H1 (cell line): ENCODE results near the gene AVL9. TPM values are rescaled to one million over a fixed set of nuclear protein-coding genes. Genes with fewer than 3 reads are reported as not detected.

ENCODE experiments used
- CTCF ChIA-PET: fragments of 300-600 bp; sonication (Branson Sonifier 250); formaldehyde crosslinking; loops from one replicate; lab custom pipeline; 2021; ENCODE audit not compliant: partially characterized antibody; lab: Charles Lee
- POLR2A ChIA-PET: fragments of 300-600 bp; sonication (Branson Sonifier 250); formaldehyde crosslinking; loops from one replicate; lab custom pipeline; 2021; ENCODE audit warnings: inconsistent platforms; ENCODE audit not compliant: partially characterized antibody; lab: Charles Lee
- DNase-seq, 2 experiments: peaks; one replicate each; pipeline versions ENCODE4 v3.0.0 to v3.0.0-alpha.2; 2010 to 2022; ENCODE audit warnings: low spot score in 2 of 2, low read depth in 1 of 2, mixed read lengths in 1 of 2
- FAIRE-seq: peaks from 2 replicates; lab custom pipeline; 2011; peaks lifted over from hg19 to GRCh38; lab: Jason Lieb, UNC
- H2AFZ ChIP-seq: 2 replicates; pipeline ENCODE4 v1.8.1; 2012; ENCODE audit warnings: low read length, inconsistent platforms
- H2AK5ac ChIP-seq: 2 replicates; pipeline ENCODE4 v1.6.1; 2013; ENCODE audit warnings: low read depth, low read length
- H2BK120ac ChIP-seq: replicated peaks from 2 replicates; pipeline ENCODE3; 2013; ENCODE audit warnings: low read depth, low read length, inconsistent platforms
- H2BK12ac ChIP-seq: 2 replicates; pipeline ENCODE4 v1.6.1; 2013; ENCODE audit warnings: low read depth, low read length
- H2BK15ac ChIP-seq: 2 replicates; pipeline ENCODE4 v1.6.1; 2013; ENCODE audit warnings: low read length
- H2BK20ac ChIP-seq: 2 replicates; pipeline ENCODE4 v1.6.1; 2013; ENCODE audit warnings: low read length
- H2BK5ac ChIP-seq: 2 replicates; pipeline ENCODE4 v1.6.1; 2013; ENCODE audit warnings: low read depth, low read length
- H3K14ac ChIP-seq: 2 replicates; pipeline ENCODE4 v1.6.1; 2013; ENCODE audit warnings: inconsistent platforms; ENCODE audit not compliant: insufficient read length
- H3K18ac ChIP-seq: 2 replicates; pipeline ENCODE4 v1.6.1; 2013; ENCODE audit warnings: low read length; ENCODE audit errors: extremely low read depth
- H3K23ac ChIP-seq: 2 replicates; pipeline ENCODE4 v1.6.1; 2013; ENCODE audit warnings: inconsistent platforms; ENCODE audit not compliant: insufficient read length
- H3K23me2 ChIP-seq: 2 replicates; pipeline ENCODE4 v1.6.1; 2013; ENCODE audit warnings: low read depth, low read length
- H3K27ac ChIP-seq: 2 replicates; pipeline ENCODE4 v1.6.1; 2011; ENCODE audit warnings: low read depth, low read length, inconsistent platforms
- H3K27me3 ChIP-seq, 4 experiments: replicated peaks in 1 of 4; 1 replicate in 1 of 4; 2 replicates in 3 of 4; pipeline versions ENCODE4 v1.6.1 to v1.8.1; 2011 to 2013; ENCODE audit warnings: low read length in 3 of 4, mild to moderate bottlenecking in 3 of 4, inconsistent platforms in 2 of 4, mixed read lengths in 2 of 4, moderate library complexity in 1 of 4; ENCODE audit not compliant: control insufficient read depth in 3 of 4, insufficient read depth in 3 of 4; ENCODE audit errors: extremely low read depth in 1 of 4
- H3K36me3 ChIP-seq, 4 experiments: 2 replicates each; pipeline versions ENCODE4 v1.6.1 to v1.8.1; 2011 to 2013; ENCODE audit warnings: mild to moderate bottlenecking in 4 of 4, low read length in 3 of 4, moderate library complexity in 2 of 4, control low read depth in 1 of 4, inconsistent platforms in 1 of 4; ENCODE audit not compliant: insufficient read depth in 4 of 4, control insufficient read depth in 2 of 4
- H3K4ac ChIP-seq: replicated peaks from 2 replicates; pipeline ENCODE3; 2013; ENCODE audit warnings: low read length, low read depth, mixed read lengths, inconsistent platforms; ENCODE audit not compliant: insufficient read length
- H3K4me1 ChIP-seq, 4 experiments: replicated peaks in 1 of 4; 1 replicate in 1 of 4; 2 replicates in 3 of 4; pipeline versions ENCODE4 v1.6.1 to v1.8.1; 2011 to 2013; ENCODE audit warnings: low read length in 3 of 4, inconsistent platforms in 2 of 4, mixed read lengths in 1 of 4; ENCODE audit not compliant: insufficient read depth in 4 of 4, control insufficient read depth in 3 of 4
- H3K4me2 ChIP-seq, 2 experiments: 2 replicates each; pipeline versions ENCODE4 v1.6.1 to v1.8.1; 2011 to 2013; ENCODE audit warnings: low read depth in 2 of 2, low read length in 2 of 2, control low read depth in 1 of 2, inconsistent platforms in 1 of 2, mild to moderate bottlenecking in 1 of 2; ENCODE audit not compliant: insufficient read depth in 1 of 2
- H3K4me3 ChIP-seq, 4 experiments: fragments of 200-600, 300-600 bp in 1 of 4; sonication (generic), shearing (Covaris generic), sonication (Bioruptor Twin) in 1 of 4; 2 replicates each; pipeline versions ENCODE4 v1.5.1 to v1.8.1; 2011 to 2016; ENCODE audit warnings: low read length in 4 of 4, low read depth in 3 of 4, control low read depth in 2 of 4, inconsistent platforms in 2 of 4, mild to moderate bottlenecking in 2 of 4, mixed read lengths in 1 of 4, moderate library complexity in 1 of 4; ENCODE audit not compliant: insufficient read depth in 2 of 4; ENCODE audit errors: extremely low read depth in 1 of 4
- H3K56ac ChIP-seq: replicated peaks from 2 replicates; pipeline ENCODE3; 2013; ENCODE audit warnings: low read depth, mild to moderate bottlenecking, mixed read lengths, low read length, inconsistent platforms; ENCODE audit not compliant: insufficient read length
- H3K79me1 ChIP-seq: 2 replicates; pipeline ENCODE4 v1.6.1; 2013; ENCODE audit warnings: low read depth, low read length, control low read depth
- H3K79me2 ChIP-seq, 2 experiments: 2 replicates each; pipeline versions ENCODE4 v1.6.1 to v1.8.1; 2012 to 2013; ENCODE audit warnings: low read length in 2 of 2, mild to moderate bottlenecking in 2 of 2, inconsistent platforms in 1 of 2; ENCODE audit not compliant: insufficient read depth in 2 of 2, control insufficient read depth in 1 of 2
- H3K9ac ChIP-seq, 4 experiments: replicated peaks in 1 of 4; 1 replicate in 1 of 4; 2 replicates in 3 of 4; pipeline versions ENCODE4 v1.6.1 to v1.8.1; 2011 to 2013; ENCODE audit warnings: low read depth in 3 of 4, low read length in 3 of 4, control low read depth in 2 of 4, mild to moderate bottlenecking in 2 of 4, moderate library complexity in 2 of 4, inconsistent platforms in 1 of 4; ENCODE audit errors: extremely low read depth in 1 of 4
- H3K9me3 ChIP-seq, 2 experiments: 2 replicates each; pipeline versions ENCODE4 v1.6.1 to v1.8.1; 2012 to 2013; ENCODE audit warnings: mild to moderate bottlenecking in 2 of 2, moderate library complexity in 2 of 2, control low read depth in 1 of 2, inconsistent platforms in 1 of 2, low read depth in 1 of 2, low read length in 1 of 2, mixed read lengths in 1 of 2; ENCODE audit not compliant: insufficient read depth in 2 of 2
- H4K20me1 ChIP-seq, 2 experiments: replicated peaks in 1 of 2; 2 replicates each; pipeline versions ENCODE3 to v1.8.1; 2011 to 2013; ENCODE audit warnings: inconsistent platforms in 2 of 2, low read length in 2 of 2, mild to moderate bottlenecking in 1 of 2; ENCODE audit not compliant: insufficient read depth in 2 of 2, control insufficient read depth in 1 of 2
- H4K5ac ChIP-seq: 2 replicates; pipeline ENCODE4 v1.6.1; 2013; ENCODE audit warnings: low read length, low read depth, mixed read lengths, inconsistent platforms; ENCODE audit not compliant: insufficient read length
- H4K8ac ChIP-seq: 2 replicates; pipeline ENCODE4 v1.8.0; 2013; ENCODE audit warnings: mild to moderate bottlenecking, moderate library complexity, low read length, inconsistent platforms; ENCODE audit not compliant: insufficient read depth; ENCODE audit errors: extremely low read depth
- H4K91ac ChIP-seq: replicated peaks from 2 replicates; pipeline ENCODE3; 2013; ENCODE audit warnings: low read length, mixed read lengths, inconsistent platforms; ENCODE audit not compliant: insufficient read length
- CTBP2 ChIP-seq: IDR thresholded peaks from 2 replicates; pipeline ENCODE4 v1.7.0; 2011; ENCODE audit warnings: borderline replicate concordance, mild to moderate bottlenecking, moderate library complexity, mixed read lengths, low read length; ENCODE audit not compliant: insufficient read depth, insufficient read length
- GTF2F1 ChIP-seq: IDR thresholded peaks from 2 replicates; pipeline ENCODE4 v1.6.1; 2012; ENCODE audit warnings: low read depth, low read length, improper control_type of control experiment, borderline replicate concordance
- HDAC6 ChIP-seq: IDR thresholded peaks from one replicate; pipeline ENCODE4 v1.7.1; 2012; ENCODE audit warnings: low read depth, mild to moderate bottlenecking, inconsistent platforms, low read length, moderate library complexity
- MAX ChIP-seq: IDR thresholded peaks from 2 replicates; pipeline ENCODE4 v1.6.1; 2012; ENCODE audit warnings: inconsistent platforms
- POLR2AphosphoS5 ChIP-seq: IDR thresholded peaks from 2 replicates; pipeline ENCODE4 v1.6.1; 2011; ENCODE audit warnings: low read depth, low read length
- RNF2 ChIP-seq: fragments of 200-900, 300-1000 bp; sonication (generic); IDR thresholded peaks from 2 replicates; pipeline ENCODE4 v1.7.1; 2016; ENCODE audit warnings: borderline replicate concordance, low read depth, mild to moderate bottlenecking, antibody characterized with exemption, low read length; ENCODE audit not compliant: poor library complexity, severe bottlenecking; ENCODE audit errors: missing control alignments
- SP1 ChIP-seq: IDR thresholded peaks from 2 replicates; pipeline ENCODE4 v1.6.1; 2011; ENCODE audit warnings: low read depth, low read length
- SRF ChIP-seq: IDR thresholded peaks from 2 replicates; pipeline ENCODE4 v1.6.1; 2011; ENCODE audit warnings: mild to moderate bottlenecking, low read depth, low read length, moderate library complexity
- SUZ12 ChIP-seq: fragments of 200-600 bp; sonication (generic); IDR thresholded peaks from 2 replicates; pipeline ENCODE4 v1.6.1; 2012; ENCODE audit warnings: mild to moderate bottlenecking, inconsistent platforms, low read length, moderate library complexity, mixed read lengths
- WGBS, 2 experiments: shearing (Covaris generic) in 1 of 2; methylation state at CpG; one replicate each; pipeline versions ENCODE4 v1.1.6 to v1.1.7; 2013 to 2015; ENCODE audit warnings: low lambda C conversion rate in 2 of 2, mixed read lengths in 2 of 2, inconsistent platforms in 1 of 2, low coverage in 1 of 2, missing lambda C conversion rate in 1 of 2; ENCODE audit not compliant: insufficient replicate concordance in 2 of 2, insufficient coverage in 1 of 2, insufficient read length in 1 of 2; ENCODE audit errors: extremely low coverage in 1 of 2, missing lambda C conversion rate in 1 of 2; 5-methylcytosine and 5-hydroxymethylcytosine counted together
- polyA plus RNA-seq, 7 experiments: library from polyadenylated mRNA; depleted of rRNA in 3 of 7; stranded (reverse) in 5 of 7; unstranded in 2 of 7; fragments of >200 nt in 5 of 7; fragments of 200-250 nt in 2 of 7; gene quantifications; 1 replicate in 5 of 7; 2 replicates in 1 of 7; 4 replicates in 1 of 7; pipeline versions ENCODE4 v1.2.1 to v1.2.3, GENCODE V29; 2011 to 2013; ENCODE audit warnings: missing spikeins in 2 of 7, mixed read lengths in 2 of 7
- total RNA-seq: library from RNA; stranded (reverse); fragmentation: NEBNext Ultra II Directional; extraction: Animal tissue kit (Norgen Biotek cat#: 25700); gene quantifications from 2 replicates; pipeline ENCODE4 v1.2.1, GENCODE V29; 2021

AVL9 gene
- total and polyA plus RNA-seq, 2 of the 8 experiments (the other 6 are each of a cell fraction or from before 2014, with no cell fraction given) = 15.5 to 42.1 TPM

- Histone ChIP-seq H3K27ac (no peak overlapping the region), H3K14ac (no peak overlapping the region), H3K18ac (no peak overlapping the region), H4K8ac (no peak overlapping the region), H3K4me2 (no peak overlapping the region), H3K9ac (no peak overlapping the region), H2AFZ (no peak overlapping the region), H2AK5ac (no peak overlapping the region), H3K9me3 (no peaks in the 10 kb centered on the region), H3K79me2 (no peaks in the 10 kb centered on the region)
- DNase-seq = no peak
- FAIRE-seq = no peak
- TF ChIP-seq GTF2F1 = no peak
- TF ChIP-seq SP1 = no peak
- TF ChIP-seq SUZ12 = no peak
- TF ChIP-seq POLR2AphosphoS5 = no peak
- TF ChIP-seq MAX = no peak
- no peak for TF ChIP-seq RNF2
- no peak for TF ChIP-seq SRF
- TF ChIP-seq CTBP2 = no peak
- no peak for TF ChIP-seq HDAC6
- TF ChIP-seq, all 59 proteins: peak for 0
- H3K36me3 ChIP-seq = peaks cover 0 to 12% (median 4%) of the 10 kb centered on the region in 4 experiments; a peak in 4 of 8 replicates
- H3K23me2 ChIP-seq = no peaks in the 10 kb centered on the region
- POLR2A ChIA-PET = interaction anchor here (2.0 kb wide), 1 partner anchor 96 kb away, joined by 6 read pairs; the partner anchor contains the start of gene AVL9
- no peak overlapping the region for H3K4ac ChIP-seq
- WGBS, 2 experiments = 91% methylated on average over 3 of the region's 3 CpGs; no CpG with 5 or more reads in 1 of the 2 experiments
- no peak overlapping the region for H3K4me3 ChIP-seq
- no peaks in the 10 kb centered on the region for H4K20me1 ChIP-seq
- H4K91ac ChIP-seq = no peak overlapping the region
- no peaks in the 10 kb centered on the region for H3K27me3 ChIP-seq
- no peak overlapping the region for H2BK20ac ChIP-seq
- H2BK12ac ChIP-seq = no peak overlapping the region
- H2BK5ac ChIP-seq = no peak overlapping the region
- CTCF ChIA-PET = no interaction called here
- no peak overlapping the region for H2BK15ac ChIP-seq
- H3K79me1 ChIP-seq = no peaks in the 10 kb centered on the region; the same call in 1 of the 2 replicates
- H3K4me1 ChIP-seq = peaks cover 0 to 13% (median 6%) of the 10 kb centered on the region in 4 experiments; a peak in 3 of 7 replicates
- no peak overlapping the region for H2BK120ac ChIP-seq
- no peak overlapping the region for H3K56ac ChIP-seq
- H3K23ac ChIP-seq = no peak overlapping the region
- no peak overlapping the region for H4K5ac ChIP-seq
Observed at GRCh38 chr7:32591938-32592337, 96.6 kb downstream of the AVL9 start.
